IMR-90 (cell line): Measurements from ENCODE around the gene GSPT2. TPM values are rescaled to one million over a fixed set of nuclear protein-coding genes. Genes with fewer than 3 reads are reported as not detected.
A peak's percentile ranks its signal among the peaks of the same experiment; 100 is the strongest.

Experiments used
- ATAC-seq: fragments of 200-7000 bp; cut with Tn5 transposase; 2 replicates; pipeline ENCODE4 v1.9.1; 2020; ENCODE audit warnings: low read depth, mild to moderate bottlenecking, moderate library complexity
- Bru-seq: library from RNA; stranded (reverse); fragments of 400-500 nt; gene quantifications from one replicate; lab custom pipeline; 2021; lab: Mats Ljungman, UMichigan
- BruChase-seq, 2 experiments: library from RNA; stranded (reverse); fragments of 400-500 nt; gene quantifications; one replicate each; lab custom pipeline; 2021; lab: Mats Ljungman, UMichigan
- BruUV-seq: library from RNA; stranded (reverse); fragments of 400-500 nt; replicated peaks from 2 replicates; lab custom pipeline; 2021; lab: Mats Ljungman, UMichigan
- CTCF ChIA-PET: fragments of 300-600 bp; formaldehyde crosslinking; extraction: SDS; loops from one replicate; lab custom pipeline; 2021; ENCODE audit warnings: antibody characterized with exemption; lab: Yijun Ruan, JAX
- POLR2A ChIA-PET: fragments of 300-600 bp; sonication (Branson Sonifier 250); formaldehyde crosslinking; loops from one replicate; lab custom pipeline; 2022; ENCODE audit warnings: antibody characterized with exemption; ENCODE audit not compliant: unreplicated experiment; lab: Charles Lee
- DNase-seq: peaks from one replicate; pipeline ENCODE4 v3.0.0; 2013
- H2AFZ ChIP-seq: replicated peaks from 2 replicates; pipeline ENCODE3; 2013; ENCODE audit warnings: low read length, mild to moderate bottlenecking; ENCODE audit not compliant: poor library complexity
- H2AK5ac ChIP-seq: 2 replicates; pipeline ENCODE4 v1.6.1; 2013; ENCODE audit warnings: low read depth, low read length, inconsistent platforms
- H2AK9ac ChIP-seq: replicated peaks from 2 replicates; pipeline ENCODE3; 2013; ENCODE audit warnings: mild to moderate bottlenecking, low read depth, low read length, moderate library complexity; ENCODE audit not compliant: poor library complexity
- H2BK120ac ChIP-seq: 2 replicates; pipeline ENCODE4 v1.6.1; 2013; ENCODE audit warnings: low read depth, low read length, inconsistent platforms
- H2BK15ac ChIP-seq: 3 replicates; pipeline ENCODE4 v1.6.1; 2013; ENCODE audit warnings: low read depth, low read length, inconsistent platforms
- H2BK20ac ChIP-seq: 2 replicates; pipeline ENCODE4 v1.6.1; 2013; ENCODE audit warnings: low read depth, mild to moderate bottlenecking, inconsistent platforms, low read length, moderate library complexity
- H2BK5ac ChIP-seq: 2 replicates; pipeline ENCODE4 v1.6.1; 2013; ENCODE audit warnings: mild to moderate bottlenecking, low read depth, low read length, inconsistent platforms; ENCODE audit not compliant: poor library complexity, severe bottlenecking
- H3K14ac ChIP-seq: replicated peaks from 2 replicates; pipeline ENCODE4 v1.6.1; 2013; ENCODE audit warnings: low read depth, low read length, inconsistent platforms
- H3K18ac ChIP-seq: 2 replicates; pipeline ENCODE4 v1.6.1; 2013; ENCODE audit warnings: low read depth, low read length, control low read depth
- H3K23ac ChIP-seq: 2 replicates; pipeline ENCODE4 v1.6.1; 2013; ENCODE audit warnings: low read depth, low read length, inconsistent platforms
- H3K27ac ChIP-seq: 2 replicates; pipeline ENCODE4 v1.5.1; 2013; ENCODE audit warnings: mild to moderate bottlenecking, control low read depth, low read length; ENCODE audit not compliant: insufficient read depth
- H3K27me3 ChIP-seq: 2 replicates; pipeline ENCODE4 v1.6.1; 2013; ENCODE audit warnings: low read length; ENCODE audit not compliant: control insufficient read depth, insufficient read depth
- H3K36me3 ChIP-seq: 2 replicates; pipeline ENCODE4 v1.6.1; 2013; ENCODE audit warnings: low read length, mixed read lengths; ENCODE audit not compliant: control insufficient read depth, insufficient read depth
- H3K4ac ChIP-seq: 2 replicates; pipeline ENCODE4 v1.6.1; 2013; ENCODE audit warnings: low read depth, low read length, inconsistent platforms
- H3K4me1 ChIP-seq: 2 replicates; pipeline ENCODE4 v1.6.1; 2013; ENCODE audit warnings: low read length, mixed read lengths; ENCODE audit not compliant: control insufficient read depth, insufficient read depth
- H3K4me2 ChIP-seq: 2 replicates; pipeline ENCODE4 v1.6.1; 2013; ENCODE audit warnings: low read depth, mild to moderate bottlenecking, control low read depth, low read length, moderate library complexity
- H3K4me3 ChIP-seq: 2 replicates; pipeline ENCODE4 v1.5.1; 2013; ENCODE audit warnings: low read depth, mild to moderate bottlenecking, control low read depth, low read length, moderate library complexity; ENCODE audit not compliant: insufficient read depth
- H3K56ac ChIP-seq: 2 replicates; pipeline ENCODE4 v1.6.1; 2013; ENCODE audit warnings: low read length, inconsistent platforms; ENCODE audit not compliant: insufficient read depth; ENCODE audit errors: extremely low read depth
- H3K79me1 ChIP-seq, 2 experiments: 2 replicates each; pipeline ENCODE4 v1.6.1; 2013; ENCODE audit warnings: low read length in 2 of 2, inconsistent platforms in 1 of 2, low read depth in 1 of 2
- H3K9ac ChIP-seq: 2 replicates; pipeline ENCODE4 v1.6.1; 2013; ENCODE audit warnings: low read depth, low read length, control low read depth
- H3K9me1 ChIP-seq: 2 replicates; pipeline ENCODE4 v1.6.1; 2013; ENCODE audit warnings: low read length, inconsistent platforms; ENCODE audit not compliant: insufficient read depth
- H3K9me3 ChIP-seq: 2 replicates; pipeline ENCODE4 v1.6.1; 2013; ENCODE audit warnings: low read length; ENCODE audit not compliant: control insufficient read depth, insufficient read depth
- H4K20me1 ChIP-seq: 2 replicates; pipeline ENCODE4 v1.6.1; 2013; ENCODE audit warnings: low read length, inconsistent platforms; ENCODE audit not compliant: insufficient read depth
- H4K5ac ChIP-seq: 2 replicates; pipeline ENCODE4 v1.6.1; 2013; ENCODE audit warnings: mild to moderate bottlenecking, low read depth, low read length, control low read depth
- H4K8ac ChIP-seq, 2 experiments: 2 replicates each; pipeline ENCODE4 v1.6.1; 2013; ENCODE audit warnings: low read depth in 2 of 2, low read length in 2 of 2, control low read depth in 1 of 2, inconsistent platforms in 1 of 2
- H4K91ac ChIP-seq: 2 replicates; pipeline ENCODE4 v1.6.1; 2013; ENCODE audit warnings: low read depth, low read length, inconsistent platforms; ENCODE audit not compliant: insufficient read depth
- FOS ChIP-seq: fragments of 150-350 bp; IDR thresholded peaks from 2 replicates; pipeline ENCODE4 v1.6.1; 2016; ENCODE audit warnings: low read depth, low read length
- MAFK ChIP-seq: IDR thresholded peaks from 2 replicates; pipeline ENCODE4 v1.6.1; 2012; ENCODE audit warnings: low read depth, low read length, improper control_type of control experiment
- MAZ ChIP-seq: IDR thresholded peaks from 2 replicates; pipeline ENCODE4 v1.6.1; 2012; ENCODE audit warnings: low read depth, mild to moderate bottlenecking, low read length, improper control_type of control experiment, moderate library complexity, borderline replicate concordance
- MXI1 ChIP-seq: IDR thresholded peaks from 2 replicates; pipeline ENCODE4 v1.6.1; 2012; ENCODE audit warnings: low read depth, mild to moderate bottlenecking, low read length, moderate library complexity, borderline replicate concordance
- NFE2L2 ChIP-seq: fragments of 150-350 bp; IDR thresholded peaks from 2 replicates; pipeline ENCODE4 v1.6.1; 2016; ENCODE audit warnings: low read depth, mild to moderate bottlenecking, low read length
- POLR2A ChIP-seq: IDR thresholded peaks from 2 replicates; pipeline ENCODE4 v1.6.1; 2012; ENCODE audit warnings: mild to moderate bottlenecking, low read depth, low read length
- RAD21 ChIP-seq: IDR thresholded peaks from 2 replicates; pipeline ENCODE4 v1.6.1; 2012; ENCODE audit warnings: low read length, improper control_type of control experiment
- RFX5 ChIP-seq: IDR thresholded peaks from 2 replicates; pipeline ENCODE4 v1.8.0; 2012; ENCODE audit warnings: low read depth, mild to moderate bottlenecking, low read length, moderate library complexity
- USF2 ChIP-seq: fragments of 150-350 bp; IDR thresholded peaks from 2 replicates; pipeline ENCODE4 v1.6.1; 2017; ENCODE audit warnings: mild to moderate bottlenecking, antibody characterized with exemption, low read length, low read depth
- WGBS, 2 experiments: methylation state at CpG; one replicate each; pipeline versions ENCODE4 v1.1.5 to v1.1.7; 2013; ENCODE audit warnings: missing lambda C conversion rate in 2 of 2; ENCODE audit not compliant: insufficient read length in 1 of 2; ENCODE audit errors: extremely low coverage in 2 of 2; 5-methylcytosine and 5-hydroxymethylcytosine counted together
- dilution Hi-C: fragments of 300-500 bp; cut with HindIII; formaldehyde crosslinking; loops from one replicate; pipeline ENCODE4 v1.14.3; 2018; ENCODE audit warnings: low sequenced_read_pairs; ENCODE audit not compliant: unreplicated experiment
- in situ Hi-C: fragments of 300-500 bp; cut with MboI; formaldehyde crosslinking; loops from 3 replicates; pipeline ENCODE4 v1.14.3; 2019; ENCODE audit warnings: low sequenced_read_pairs, inconsistent platforms, mixed read lengths
- intact Hi-C: fragments of 100-400 bp; cut with micrococcal nuclease; formaldehyde crosslinking; loops from 2 replicates; pipeline ENCODE4 v1.10.0; 2022
- long read RNA-seq: library from polyadenylated mRNA; unstranded; transcript quantifications from one replicate; pipeline ENCODE4 v2.0.0, GENCODE V29; 2021; ENCODE audit not compliant: unreplicated experiment
- polyA plus RNA-seq, 3 experiments: library from polyadenylated mRNA; depleted of rRNA; stranded (reverse); fragments of >200 nt; gene quantifications; 2 replicates each; pipeline ENCODE4 v1.2.3, GENCODE V29; 2012; ENCODE audit warnings: low replicate concordance in 1 of 3
- total RNA-seq: library from RNA; depleted of rRNA; stranded (reverse); fragments of >200 nt; gene quantifications from 2 replicates; pipeline ENCODE4 v1.2.3, GENCODE V29; 2012; rRNA removed

The GSPT2 gene
- total RNA-seq (5.9 and 8.3 TPM in 2 replicates), polyA plus RNA-seq (2012; rRNA removed) (4.4 and 5.4 TPM in 2 replicates), Bru-seq, nascent RNA (percentile 63 among the genes with signal in this experiment), BruChase-seq, experiment 1, labeled RNA remaining after a 6-hour chase (percentile 55 among the genes with signal in this experiment), BruChase-seq, experiment 2, labeled RNA remaining after a 2-hour chase (percentile 93 among the genes with signal in this experiment)
- 2.2 and 2.7 TPM in 2 replicates for polyA plus RNA-seq (2012; cell fraction: cytosol; rRNA removed)
- polyA plus RNA-seq (2012; cell fraction: nucleus; rRNA removed; ENCODE audit: low replicate concordance): 1.2 and 1.8 TPM in 2 replicates
- long read RNA-seq, transcript GSPT2-201 (1 exons, 2,802 nt): major isoform, 23 of 23 reads
- long read RNA-seq, partial matches to known transcripts: 0 of 23 reads
- long read RNA-seq, other reads (novel, unspliced or antisense): 0 of 23 reads

- H2BK15ac ChIP-seq: no peak within 1 kb of the TSS
- peak within 1 kb of the TSS; percentile 23 for H2AK9ac ChIP-seq
- H2BK5ac ChIP-seq: peak within 1 kb of the TSS; percentile 87
- peak within 1 kb of the TSS; percentile 57; the same call in 1 of the 2 replicates for H4K91ac ChIP-seq
- no peaks in the 10 kb centered on the region for H3K4me1 ChIP-seq
- intact Hi-C loops (no loop called here), dilution Hi-C loops (no loop called here), in situ Hi-C loops (no loop called here)
- H3K18ac ChIP-seq: peak within 1 kb of the TSS; percentile 65; the same call in 1 of the 2 replicates
- H3K9me1 ChIP-seq: 0 out of 2 replicates have a peak, but pooled peaks cover 3% of the 10 kb centered on the region
- peaks cover 5 to 7% of the 10 kb centered on the region in 2 experiments; a peak in 1 of 4 replicates for H3K79me1 ChIP-seq
- no TSS peak for BruUV-seq
- H3K4ac ChIP-seq: peak within 1 kb of the TSS; percentile 59
- H3K27ac ChIP-seq: peak within 1 kb of the TSS; percentile 91
- H2BK20ac ChIP-seq: no peak within 1 kb of the TSS
- no peak within 1 kb of the TSS for H2AK5ac ChIP-seq
- H3K9ac ChIP-seq: peak within 1 kb of the TSS; percentile 91
- H3K36me3 ChIP-seq: no peaks in the 10 kb centered on the region
- no peak for TF ChIP-seq USF2
- TF ChIP-seq RAD21: no peak
- TF ChIP-seq MAFK: no peak
- no peak for TF ChIP-seq RFX5
- TF ChIP-seq MAZ: peak; percentile 68; the same call in 1 of the 2 replicates
- peak; percentile 30; the same call in 1 of the 2 replicates for TF ChIP-seq POLR2A
- no peak for TF ChIP-seq FOS
- TF ChIP-seq MXI1: no peak
- no peak for TF ChIP-seq NFE2L2
- peak within 1 kb of the TSS; percentile 60 to 94 for H4K8ac ChIP-seq
- CTCF ChIA-PET: interaction anchor here (0.6 kb wide), 1 partner anchor 1903 kb away, joined by 3 read pairs; no protein-coding TSS in a partner anchor
- POLR2A ChIA-PET: no interaction called here
- peak; percentile 96 for ATAC-seq
- peak within 1 kb of the TSS; percentile 48; the same call in 1 of the 2 replicates for H3K23ac ChIP-seq
- peak within 1 kb of the TSS; percentile 83 for H3K14ac ChIP-seq
- H3K9me3 ChIP-seq: no peaks in the 10 kb centered on the region
- 25% methylated on average over 26 of the region's 63 CpGs; no CpG with 5 or more reads in 1 of the 2 experiments for WGBS, 2 experiments
- 0 out of 2 replicates have a peak, but pooled peaks cover 4% of the 10 kb centered on the region for H4K20me1 ChIP-seq
- H3K27me3 ChIP-seq: peaks cover 6% of the 10 kb centered on the region; the same call in 1 of the 2 replicates
- H3K56ac ChIP-seq: no peak within 1 kb of the TSS
- H3K4me3 ChIP-seq: peak within 1 kb of the TSS; percentile 94
- H2AFZ ChIP-seq: peak within 1 kb of the TSS; percentile 92
- H3K4me2 ChIP-seq: peak within 1 kb of the TSS; percentile 80
- H4K5ac ChIP-seq: peak within 1 kb of the TSS; percentile 90
- peak within 1 kb of the TSS; percentile 42; the same call in 1 of the 2 replicates for H2BK120ac ChIP-seq
- peak; percentile 76 for DNase-seq
Observed at GRCh38 chrX:51743179-51743957, at the start of gene GSPT2. GSPT2 (plus strand) TSS chrX:51743442; CDS start chrX:51743627, 185 bp downstream.
